ENCODE results near the gene GBF1.

Gene GBF1

GRCh38 chr10:102384606-102385429, 139.5 kb downstream of the GBF1 start:
- no peak overlapping the region for H3K4me3 ChIP-seq (ENCODE audit: low read depth, low read length)
- H3K9me3 ChIP-seq, result no peaks in the 10 kb centered on the region
- H3K36me3 ChIP-seq, result peaks cover 16% of the 10 kb centered on the region
- no peak for TF ChIP-seq CTCF (IDR thresholded peaks at IDR 0.05; ENCODE audit: low read depth, low read length)
- no peaks in the 10 kb centered on the region for H3K4me1 ChIP-seq
- no peaks in the 10 kb centered on the region for H3K27me3 ChIP-seq
- DNase-seq, result no peak

GRCh38 chr10:102389894-102390293, 144.6 kb downstream of the GBF1 start:
- no peak for TF ChIP-seq CTCF (IDR thresholded peaks at IDR 0.05; ENCODE audit: low read depth, low read length)
- Histone ChIP-seq H3K27me3 (no peaks in the 10 kb centered on the region), H3K4me1 (no peaks in the 10 kb centered on the region), H3K9me3 (no peaks in the 10 kb centered on the region), H3K36me3 (no peaks in the 10 kb centered on the region), H3K4me3 (ENCODE audit: low read depth, low read length) (no peak overlapping the region)
- no peak for DNase-seq

- Histone ChIP-seq H3K36me3 (no peaks in the 10 kb centered on the region), H3K27me3 (no peaks in the 10 kb centered on the region), H3K4me3 (ENCODE audit: low read depth, low read length) (no peak overlapping the region), H3K9me3 (no peaks in the 10 kb centered on the region), H3K4me1 (no peaks in the 10 kb centered on the region)
- no peak for TF ChIP-seq CTCF (IDR thresholded peaks at IDR 0.05; ENCODE audit: low read depth, low read length)
- DNase-seq, result no peak
These were observed 147.0 kb downstream of the GBF1 start for GRCh38 chr10:102392306-102392705.

GRCh38 chr10:102393411-102394078, 148.2 kb downstream of the GBF1 start:
- no peaks in the 10 kb centered on the region for H3K36me3 ChIP-seq
- peak; percentile 78; the same call in 1 of the 2 replicates for TF ChIP-seq CTCF (IDR thresholded peaks at IDR 0.05; ENCODE audit: low read depth, low read length)
- no peaks in the 10 kb centered on the region for H3K27me3 ChIP-seq
- H3K4me3 ChIP-seq (ENCODE audit: low read depth, low read length), result peak overlapping the region; percentile 68
- no peaks in the 10 kb centered on the region for H3K9me3 ChIP-seq
- no peak for DNase-seq
- no peaks in the 10 kb centered on the region for H3K4me1 ChIP-seq

GRCh38 chr10:102394079-102394800, 148.9 kb downstream of the GBF1 start:
- Histone ChIP-seq H3K27me3 (no peaks in the 10 kb centered on the region), H3K9me3 (no peaks in the 10 kb centered on the region), H3K36me3 (no peaks in the 10 kb centered on the region), H3K4me1 (no peaks in the 10 kb centered on the region), H3K4me3 (ENCODE audit: low read depth, low read length) (peak overlapping the region; percentile 68)
- DNase-seq, result peak; percentile 89
- TF ChIP-seq CTCF (IDR thresholded peaks at IDR 0.05; ENCODE audit: low read depth, low read length), result no peak; the same call in 1 of the 2 replicates
